ENCODE measurements around the gene ZBED6.

- TF ChIP-seq CTCF (conservative IDR thresholded peaks at IDR 0.05) (no peak), ZFX (IDR thresholded peaks at IDR 0.05) (no peak)
These were observed 32.6 kb downstream of the ZBED6 start for GRCh38 chr1:203828002-203828401.

All from C4-2B (cell line).